Kidney epithelial cell (primary cell): ENCODE measurements around the gene GNAT2. TPM values are rescaled to one million over a fixed set of nuclear protein-coding genes. Genes with fewer than 3 reads are reported as not detected.

Source experiments
- DNase-seq: peaks from one replicate; pipeline ENCODE4 v3.0.0-alpha.2; 2010; ENCODE audit warnings: low read depth
- H3K27me3 ChIP-seq: 2 replicates; pipeline ENCODE4 v1.6.0; 2011; ENCODE audit warnings: low read length; ENCODE audit not compliant: control insufficient read depth, insufficient read depth
- H3K36me3 ChIP-seq: 2 replicates; pipeline ENCODE4 v1.5.1; 2011; ENCODE audit warnings: low read length; ENCODE audit not compliant: control insufficient read depth, insufficient read depth
- H3K4me3 ChIP-seq: 2 replicates; pipeline ENCODE4 v1.5.1; 2011; ENCODE audit warnings: low read depth, mild to moderate bottlenecking, control low read depth, low read length
- total RNA-seq: library from RNA; depleted of rRNA; stranded (reverse); fragments of >200 nt; gene quantifications from 2 replicates; pipeline ENCODE4 v1.2.3, GENCODE V29; 2015
- TF ChIP-seq, protein P1 (sequence below): IDR thresholded peaks from 2 replicates; pipeline ENCODE4 v1.5.1; 2011; ENCODE audit warnings: mild to moderate bottlenecking, moderate library complexity, low read length, control low read depth, inconsistent platforms; ENCODE audit not compliant: insufficient read depth, poor library complexity, severe bottlenecking

GNAT2 gene
- total RNA-seq, 1 donor from 2014 or later = not detected

DNA sequence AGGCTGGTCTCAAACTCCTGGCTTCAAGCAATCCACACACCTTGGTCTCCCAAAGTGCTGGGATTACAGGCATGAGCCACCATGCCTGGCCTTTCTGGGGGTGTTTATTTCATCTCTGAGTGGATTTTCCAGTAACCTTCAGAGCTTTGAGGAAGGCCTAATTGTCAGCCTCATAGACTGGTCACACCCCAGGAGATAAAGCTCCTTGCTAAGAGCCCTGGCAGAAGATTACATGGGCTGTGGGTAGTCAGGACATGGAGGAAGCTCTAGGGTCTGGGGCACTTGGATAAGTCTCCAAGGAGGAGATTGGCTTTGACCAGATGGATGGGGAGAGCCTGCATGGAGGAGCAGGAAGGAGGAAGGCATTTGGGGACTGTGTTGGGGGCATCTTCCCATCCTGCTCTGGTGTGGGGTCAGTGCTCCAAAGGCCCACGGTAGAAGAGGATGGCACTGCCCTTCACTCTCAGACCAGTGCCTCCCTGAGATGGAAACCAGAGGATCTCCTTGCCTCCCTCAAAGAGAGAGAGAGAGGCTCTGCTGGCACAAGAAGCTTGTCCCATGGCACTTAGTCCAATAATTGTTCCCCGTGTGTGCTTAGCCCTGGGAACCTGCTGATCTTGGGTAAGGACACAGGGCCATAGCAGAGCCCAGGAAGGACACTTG is 21.8 kb upstream of the GNAT2 start:
- no peak for DNase-seq
- Histone ChIP-seq H3K36me3 (no peaks in the 10 kb centered on the region), H3K4me3 (no peak overlapping the region), H3K27me3 (no peaks in the 10 kb centered on the region)
- TF ChIP-seq, protein P1, sequence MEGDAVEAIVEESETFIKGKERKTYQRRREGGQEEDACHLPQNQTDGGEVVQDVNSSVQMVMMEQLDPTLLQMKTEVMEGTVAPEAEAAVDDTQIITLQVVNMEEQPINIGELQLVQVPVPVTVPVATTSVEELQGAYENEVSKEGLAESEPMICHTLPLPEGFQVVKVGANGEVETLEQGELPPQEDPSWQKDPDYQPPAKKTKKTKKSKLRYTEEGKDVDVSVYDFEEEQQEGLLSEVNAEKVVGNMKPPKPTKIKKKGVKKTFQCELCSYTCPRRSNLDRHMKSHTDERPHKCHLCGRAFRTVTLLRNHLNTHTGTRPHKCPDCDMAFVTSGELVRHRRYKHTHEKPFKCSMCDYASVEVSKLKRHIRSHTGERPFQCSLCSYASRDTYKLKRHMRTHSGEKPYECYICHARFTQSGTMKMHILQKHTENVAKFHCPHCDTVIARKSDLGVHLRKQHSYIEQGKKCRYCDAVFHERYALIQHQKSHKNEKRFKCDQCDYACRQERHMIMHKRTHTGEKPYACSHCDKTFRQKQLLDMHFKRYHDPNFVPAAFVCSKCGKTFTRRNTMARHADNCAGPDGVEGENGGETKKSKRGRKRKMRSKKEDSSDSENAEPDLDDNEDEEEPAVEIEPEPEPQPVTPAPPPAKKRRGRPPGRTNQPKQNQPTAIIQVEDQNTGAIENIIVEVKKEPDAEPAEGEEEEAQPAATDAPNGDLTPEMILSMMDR = no peak

DNA sequence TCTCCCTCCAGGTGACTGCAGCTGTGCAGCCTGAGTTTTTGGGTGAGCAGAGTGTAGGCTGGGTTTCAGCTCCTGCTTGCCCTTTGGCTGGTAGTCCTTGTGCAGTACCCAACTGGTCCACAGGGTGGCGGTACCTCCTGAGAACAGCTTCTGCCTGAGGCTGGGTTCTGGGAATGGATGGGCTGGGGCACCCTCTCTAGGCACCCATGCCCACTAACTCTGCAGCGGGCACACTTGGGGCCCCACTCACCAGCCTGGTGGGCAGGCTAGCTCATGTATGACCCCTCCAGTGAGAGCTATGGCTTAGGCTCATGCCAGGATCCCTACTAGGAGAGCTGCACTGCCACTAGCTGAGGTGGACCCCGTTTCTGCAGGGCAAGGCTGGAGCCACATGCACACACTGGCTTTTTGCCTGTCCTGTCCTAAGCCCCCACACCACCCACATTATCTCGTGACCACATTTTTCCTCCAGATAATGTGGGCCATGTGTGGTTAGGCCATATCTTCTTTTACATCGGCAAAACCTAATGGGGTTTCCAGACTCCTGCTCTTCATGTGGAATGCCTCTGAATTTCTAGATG is 21.0 kb upstream of the GNAT2 start:
- no peaks in the 10 kb centered on the region for H3K27me3 ChIP-seq
- no peak overlapping the region for H3K4me3 ChIP-seq
- TF ChIP-seq, protein P1 = peak; percentile 92
- no peaks in the 10 kb centered on the region for H3K36me3 ChIP-seq
- DNase-seq = no peak

DNA sequence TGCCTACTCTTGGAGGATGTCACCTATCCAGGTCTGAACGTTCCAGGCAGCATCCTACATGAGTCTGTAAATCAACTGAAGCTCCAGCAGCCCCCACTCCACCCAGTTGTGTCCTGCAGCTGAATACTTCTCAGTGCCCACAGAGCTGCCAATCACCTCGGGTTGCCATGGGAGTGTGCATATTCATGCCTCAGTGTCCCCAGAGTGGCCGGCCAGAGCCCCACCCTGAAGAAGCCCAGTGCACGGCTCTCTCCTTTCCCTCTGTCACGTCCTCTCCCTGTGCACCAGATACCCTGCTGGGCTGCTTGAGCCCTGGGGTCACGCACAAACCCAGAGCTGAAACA is 20.4 kb upstream of the GNAT2 start:
- DNase-seq = no peak
- TF ChIP-seq, protein P1 = no peak
- Histone ChIP-seq H3K27me3 (no peaks in the 10 kb centered on the region), H3K36me3 (no peaks in the 10 kb centered on the region), H3K4me3 (no peak overlapping the region)

DNA sequence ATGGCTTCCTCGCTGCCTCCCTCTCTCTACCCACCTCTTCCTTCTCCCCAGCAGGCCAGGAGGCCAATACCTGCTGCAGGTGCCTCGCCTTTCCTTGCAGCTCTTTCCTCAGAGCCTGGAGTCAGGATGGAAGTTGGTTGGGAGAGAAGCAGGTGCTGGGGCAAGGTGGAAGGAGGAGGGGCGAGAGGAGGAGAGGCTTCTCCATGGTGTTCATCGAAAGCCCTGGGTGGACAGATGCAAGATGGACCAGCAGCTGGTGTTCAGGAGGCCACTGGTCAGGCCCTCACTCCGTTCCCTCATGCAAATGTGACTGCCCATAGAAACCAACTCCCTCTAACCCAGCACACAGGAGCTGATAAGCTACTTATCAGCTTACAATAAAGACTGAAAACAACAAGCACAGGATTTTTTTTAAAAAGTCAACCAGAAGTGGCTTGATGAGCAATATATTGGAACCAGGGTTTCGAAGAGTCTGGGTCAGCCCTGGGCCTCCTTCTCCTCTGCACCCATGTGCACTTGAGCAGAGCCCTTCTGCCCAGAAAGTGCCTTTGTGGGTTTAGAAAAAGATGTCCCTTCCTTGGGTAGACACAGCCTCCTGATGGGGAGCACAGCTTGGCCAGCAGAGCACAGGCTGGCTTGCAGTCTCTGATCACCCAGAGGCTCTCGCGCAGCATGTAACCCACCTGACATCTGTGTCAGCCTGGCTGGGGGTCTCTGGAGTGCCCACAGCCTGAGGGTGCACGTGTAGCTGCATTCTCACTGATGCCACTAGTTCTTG is 19.8 kb upstream of the GNAT2 start:
- Histone ChIP-seq H3K4me3 (no peak overlapping the region), H3K36me3 (no peaks in the 10 kb centered on the region), H3K27me3 (no peaks in the 10 kb centered on the region)
- TF ChIP-seq, protein P1 = no peak
- no peak for DNase-seq

DNA sequence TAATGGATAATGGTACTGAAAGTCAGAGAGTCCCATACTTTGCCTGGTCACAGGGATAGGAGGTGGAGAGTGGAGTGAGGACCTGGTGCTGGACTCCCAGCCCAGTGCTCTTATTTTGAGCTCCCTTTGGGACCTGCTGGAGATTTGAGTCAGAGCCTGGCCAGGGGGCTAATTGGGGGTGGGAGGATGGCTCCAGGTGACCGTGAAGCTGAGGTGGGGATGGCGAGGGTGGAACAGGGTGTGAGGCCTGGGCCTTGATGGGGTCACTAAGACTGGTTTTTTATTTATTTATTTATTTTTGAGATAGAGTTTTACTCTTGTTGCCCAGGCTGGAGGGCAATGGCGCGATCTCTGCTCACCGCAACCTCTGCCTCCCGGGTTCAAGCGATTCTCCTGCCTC is 18.0 kb upstream of the GNAT2 start:
- DNase-seq = no peak
- Histone ChIP-seq H3K27me3 (no peaks in the 10 kb centered on the region), H3K36me3 (no peaks in the 10 kb centered on the region), H3K4me3 (no peak overlapping the region)
- TF ChIP-seq, protein P1 = no peak
